HepG2 (cell line): Measurements from ENCODE around the gene NABP1. TPM values are rescaled to one million over a fixed set of nuclear protein-coding genes. Genes with fewer than 3 reads are reported as not detected.
A peak's percentile ranks its signal among the peaks of the same experiment; 100 is the strongest.

Experiments used
- ATAC-seq: fragments of 200-7000 bp; cut with Tn5 transposase; 3 replicates; pipeline ENCODE4 v1.9.1; 2020; ENCODE audit warnings: mild to moderate bottlenecking, moderate library complexity
- BruUV-seq: library from RNA; stranded (reverse); fragments of 400-500 nt; replicated peaks from 2 replicates; lab custom pipeline; 2021; lab: Mats Ljungman, UMichigan
- CTCF ChIA-PET: fragments of 300-600 bp; formaldehyde crosslinking; extraction: SDS; loops from one replicate; lab custom pipeline; 2021; ENCODE audit warnings: low total read pairs, inconsistent platforms, low intra/inter-chr PET ratio; lab: Yijun Ruan, JAX
- POLR2A ChIA-PET: fragments of 350-600 bp; sonication (Branson Sonifier 250); formaldehyde crosslinking; loops from one replicate; lab custom pipeline; 2020; ENCODE audit warnings: antibody characterized with exemption, inconsistent platforms; lab: Yijun Ruan, JAX
- DNase-seq: peaks from one replicate; pipeline ENCODE4 v3.0.0-alpha.2; 2015; ENCODE audit warnings: low spot score
- FAIRE-seq: peaks from 3 replicates; lab custom pipeline; 2011; peaks lifted over from hg19 to GRCh38; lab: Jason Lieb, UNC
- H2AFZ ChIP-seq: one replicate; pipeline ENCODE4 v1.6.1; 2011; ENCODE audit warnings: low read length, inconsistent platforms
- H3K27ac ChIP-seq: fragments of 300-600 bp; 3 replicates; pipeline ENCODE4 v1.8.0; 2011; ENCODE audit warnings: mixed run types, mild to moderate bottlenecking, mixed read lengths, low read length, inconsistent platforms; ENCODE audit not compliant: insufficient read depth; ENCODE audit errors: extremely low read length
- H3K27me3 ChIP-seq, 2 experiments: fragments of 200-600 bp in 1 of 2; 2 replicates in 1 of 2; 3 replicates in 1 of 2; pipeline versions ENCODE4 v1.6.0 to v1.8.0; 2011; ENCODE audit warnings: low read length in 2 of 2, mild to moderate bottlenecking in 2 of 2, moderate library complexity in 2 of 2, inconsistent platforms in 1 of 2; ENCODE audit not compliant: insufficient read depth in 2 of 2, control insufficient read depth in 1 of 2
- H3K36me3 ChIP-seq, 2 experiments: fragments of 200-600 bp in 1 of 2; replicated peaks in 1 of 2; 2 replicates in 1 of 2; 3 replicates in 1 of 2; pipeline versions ENCODE4 v1.5.1 to v1.8.0; 2011; ENCODE audit warnings: low read length in 2 of 2, inconsistent platforms in 1 of 2; ENCODE audit not compliant: insufficient read depth in 2 of 2, control insufficient read depth in 1 of 2
- H3K4me1 ChIP-seq: 2 replicates; pipeline ENCODE4 v1.5.1; 2012; ENCODE audit warnings: low read length, inconsistent platforms; ENCODE audit not compliant: insufficient read depth
- H3K4me2 ChIP-seq: 2 replicates; pipeline ENCODE4 v1.6.0; 2011; ENCODE audit warnings: low read depth, low read length, inconsistent platforms
- H3K4me3 ChIP-seq, 3 experiments: fragments of 200-600 bp in 1 of 3; sonication (generic), shearing (Covaris generic) in 1 of 3; replicated peaks in 1 of 3; 2 replicates each; pipeline ENCODE4 v1.5.1; 2011 to 2016; ENCODE audit warnings: low read length in 3 of 3, inconsistent platforms in 2 of 3, low read depth in 2 of 3, mild to moderate bottlenecking in 2 of 3, control low read depth in 1 of 3, mixed read lengths in 1 of 3; ENCODE audit not compliant: insufficient read depth in 1 of 3
- H3K79me2 ChIP-seq: one replicate; pipeline ENCODE4 v1.6.1; 2011; ENCODE audit warnings: low read length, inconsistent platforms; ENCODE audit not compliant: insufficient read depth
- H3K9ac ChIP-seq: 2 replicates; pipeline ENCODE4 v1.6.0; 2011; ENCODE audit warnings: mild to moderate bottlenecking, low read depth, low read length, inconsistent platforms; ENCODE audit not compliant: insufficient read depth
- H3K9me3 ChIP-seq: 2 replicates; pipeline ENCODE4 v1.5.1; 2012; ENCODE audit warnings: mild to moderate bottlenecking, low read length
- H4K20me1 ChIP-seq: 2 replicates; pipeline ENCODE4 v1.6.0; 2011; ENCODE audit warnings: inconsistent platforms, mild to moderate bottlenecking, low read length, moderate library complexity; ENCODE audit not compliant: insufficient read depth
- ATF7-NPFF ChIP-seq: sonication (generic); formaldehyde crosslinking; IDR thresholded peaks from 2 replicates; pipeline ENCODE4 v1.8.1; 2023; ENCODE audit warnings: mild to moderate bottlenecking, low read depth, missing genetic modification reagents, moderate library complexity
- CEBPB ChIP-seq: IDR thresholded peaks from 2 replicates; pipeline ENCODE4 v1.6.1; 2011; ENCODE audit warnings: low read depth, low read length, improper control_type of control experiment, borderline replicate concordance
- POGZ ChIP-seq: sonication (generic); formaldehyde crosslinking; IDR thresholded peaks from 2 replicates; pipeline ENCODE4 v1.4.0; 2020; ENCODE audit warnings: mild to moderate bottlenecking, missing genetic modification reagents
- TCF12 ChIP-seq, 2 experiments: fragments of 450-650 bp in 1 of 2; sonication (generic) in 1 of 2; formaldehyde crosslinking in 1 of 2; IDR thresholded peaks; 2 replicates each; pipeline versions ENCODE4 v1.6.1 to v1.8.0; 2017 to 2022; ENCODE audit warnings: antibody characterized with exemption in 1 of 2, mild to moderate bottlenecking in 1 of 2, missing genetic modification reagents in 1 of 2, moderate library complexity in 1 of 2
- ZNF260 ChIP-seq: sonication (generic); formaldehyde crosslinking; IDR thresholded peaks from 2 replicates; pipeline ENCODE4 v1.4.0; 2020; ENCODE audit warnings: missing genetic modification reagents, low read depth, mild to moderate bottlenecking, borderline replicate concordance
- in situ Hi-C: cut with HindIII; loops from 2 replicates; pipeline ENCODE4 v1.10.0; 2017; ENCODE audit warnings: low pct_unique_long_range_greater_than_20kb; ENCODE audit not compliant: extremely low pct_ligation_motif_present
- intact Hi-C: fragments of 100-400 bp; cut with micrococcal nuclease; formaldehyde crosslinking; loops from one replicate; pipeline ENCODE4 v1.10.0; 2022; ENCODE audit not compliant: unreplicated experiment
- polyA plus RNA-seq, 8 experiments: library from polyadenylated mRNA; depleted of rRNA in 3 of 8; stranded (reverse) in 7 of 8; unstranded in 1 of 8; fragments of >200 nt; fragmentation: Illumina TruSeq in 4 of 8; extraction: Trizol in 4 of 8; gene quantifications; 2 replicates each; pipeline versions ENCODE4 v1.2.1 to v1.2.3, GENCODE V29; 2011 to 2016; ENCODE audit warnings: low read depth in 4 of 8, missing spikeins in 1 of 8, mixed read lengths in 1 of 8; ENCODE audit not compliant: insufficient read depth in 1 of 8
- total RNA-seq, 5 experiments: library from RNA; depleted of rRNA; stranded (reverse); fragments of >200 nt; fragmentation: Illumina TruSeq; extraction: Trizol; gene quantifications; 2 replicates each; pipeline ENCODE4 v1.2.3, GENCODE V29; 2016; ENCODE audit warnings: low read depth in 1 of 5

Gene NABP1
- total and polyA plus RNA-seq, 2 of the 13 experiments (the other 11 are each of a cell fraction or from before 2014, with no cell fraction given) = 14.9 to 19.8 TPM

DNA sequence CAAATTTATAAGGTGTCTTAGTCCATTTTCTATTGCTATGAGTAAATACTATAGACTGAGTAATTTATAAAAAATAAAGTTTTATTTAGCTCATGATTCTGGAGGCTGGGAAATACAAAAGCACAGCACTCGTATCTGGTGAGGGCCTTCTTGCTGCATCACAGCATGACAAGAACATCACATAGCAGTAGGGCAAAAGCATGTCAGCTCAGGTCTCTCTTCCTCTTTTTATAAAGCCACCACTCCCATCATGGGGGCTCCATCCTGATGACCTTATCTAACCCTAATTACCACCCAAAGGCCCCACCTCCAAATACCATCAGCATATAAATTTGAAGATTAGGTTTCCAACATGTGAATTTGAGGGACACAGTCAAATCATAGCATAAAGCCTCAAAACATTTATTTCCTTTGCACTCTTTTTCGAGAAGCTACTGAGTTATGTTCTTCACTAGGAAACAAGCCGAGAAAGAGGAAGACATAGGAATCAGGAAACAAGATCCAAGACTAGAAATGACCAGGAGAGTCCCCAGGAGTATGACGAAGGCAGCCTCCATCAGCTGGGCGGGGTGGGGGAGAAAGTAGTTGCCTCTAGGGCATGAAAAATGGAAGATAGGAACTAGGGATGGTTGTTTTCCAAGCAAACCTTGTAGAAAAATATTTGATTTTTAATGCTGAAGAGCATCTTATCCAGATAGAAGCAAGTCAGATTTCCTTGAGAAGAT, 24.1 kb upstream of the NABP1 start (continued):
- TF ChIP-seq ATF7-NPFF (CRISPR knock-in tag) (no peak), ZNF260 (CRISPR knock-in tag) (no peak)

DNA sequence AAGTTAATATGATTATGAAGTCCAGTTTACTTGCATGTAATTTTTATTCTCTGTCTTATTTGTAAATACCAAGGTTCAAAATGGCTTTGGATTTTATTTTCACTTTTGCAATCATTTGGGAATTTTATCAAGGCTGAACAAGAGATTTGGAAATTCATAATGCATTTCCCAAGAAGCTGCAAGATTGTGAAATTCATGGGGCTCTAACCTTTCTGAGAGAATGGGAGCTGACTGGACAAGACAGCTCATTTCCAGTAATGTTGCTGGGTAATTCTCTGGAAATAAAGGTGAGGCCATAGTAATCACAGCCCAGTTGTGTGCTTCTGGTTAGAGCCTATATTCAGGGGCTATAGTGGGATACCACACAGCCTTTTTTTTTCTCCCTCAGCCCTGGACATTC, 21.5 kb upstream of the NABP1 start:
- Histone ChIP-seq H3K4me1 (peaks cover 21% of the 10 kb centered on the region), H3K27me3 (no peaks in the 10 kb centered on the region), H3K27ac (no peak overlapping the region), H3K36me3 (no peaks in the 10 kb centered on the region), H3K4me3 (no peak overlapping the region), H3K4me2 (no peak overlapping the region), H4K20me1 (no peaks in the 10 kb centered on the region), H3K79me2 (no peaks in the 10 kb centered on the region), H2AFZ (no peak overlapping the region), H3K9ac (no peak overlapping the region), H3K9me3 (no peaks in the 10 kb centered on the region)
- BruUV-seq = no TSS peak
- intact Hi-C loops = no loop called here
- POLR2A ChIA-PET = no interaction called here
- no peak for FAIRE-seq
- DNase-seq = no peak
- CTCF ChIA-PET = no interaction called here
- TF ChIP-seq CEBPB (peak; percentile 78), POGZ (CRISPR knock-in tag) (no peak)
- no peak for ATAC-seq
- in situ Hi-C loops = no loop called here

DNA sequence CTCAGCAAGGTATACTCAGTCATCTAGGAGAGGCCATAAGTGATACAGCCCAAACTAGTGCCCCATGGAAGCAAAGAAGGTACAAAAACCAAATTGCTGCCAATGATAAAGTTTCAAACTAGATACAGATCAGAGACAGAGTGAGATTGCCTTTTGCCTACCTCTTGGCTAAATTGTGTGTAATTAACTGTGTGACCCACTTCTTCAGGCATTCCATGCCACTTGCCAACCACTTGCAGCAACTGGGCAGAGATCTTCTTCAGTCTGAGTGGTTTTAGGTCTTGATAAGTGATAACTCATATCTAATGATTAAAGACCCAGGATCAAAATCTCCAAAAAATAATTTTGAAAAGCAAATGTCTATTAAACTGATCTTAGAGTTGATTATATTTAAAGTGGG, 21.1 kb upstream of the NABP1 start:
- BruUV-seq = no TSS peak
- ChIA-PET CTCF (no interaction called here), POLR2A (no interaction called here)
- no peaks in the 10 kb centered on the region for H3K79me2 ChIP-seq
- H4K20me1 ChIP-seq = no peaks in the 10 kb centered on the region
- TF ChIP-seq TCF12 (IDR thresholded peaks at IDR 0.05) (no peak), TCF12 (CRISPR knock-in tag; IDR thresholded peaks at IDR 0.05) (no peak)
- H3K9me3 ChIP-seq = no peaks in the 10 kb centered on the region
- no peak for ATAC-seq
- H3K27ac ChIP-seq = no peak overlapping the region
- no peaks in the 10 kb centered on the region for H3K36me3 ChIP-seq
- H3K9ac ChIP-seq = no peak overlapping the region
- intact Hi-C loops (no loop called here), in situ Hi-C loops (no loop called here)
- DNase-seq = no peak
- no peak overlapping the region for H3K4me3 ChIP-seq
- H3K4me1 ChIP-seq = peaks cover 21% of the 10 kb centered on the region
- FAIRE-seq = no peak
- no peak overlapping the region for H2AFZ ChIP-seq
- no peak overlapping the region for H3K4me2 ChIP-seq
- no peaks in the 10 kb centered on the region for H3K27me3 ChIP-seq
